ENCODE measurements around the gene AGBL3.
"Not testable (repeated sequence)": the region's sequence is repeated elsewhere in the genome, so short reads cannot be mapped to it uniquely, and the experiment has no call there.

Gene AGBL3

DNA sequence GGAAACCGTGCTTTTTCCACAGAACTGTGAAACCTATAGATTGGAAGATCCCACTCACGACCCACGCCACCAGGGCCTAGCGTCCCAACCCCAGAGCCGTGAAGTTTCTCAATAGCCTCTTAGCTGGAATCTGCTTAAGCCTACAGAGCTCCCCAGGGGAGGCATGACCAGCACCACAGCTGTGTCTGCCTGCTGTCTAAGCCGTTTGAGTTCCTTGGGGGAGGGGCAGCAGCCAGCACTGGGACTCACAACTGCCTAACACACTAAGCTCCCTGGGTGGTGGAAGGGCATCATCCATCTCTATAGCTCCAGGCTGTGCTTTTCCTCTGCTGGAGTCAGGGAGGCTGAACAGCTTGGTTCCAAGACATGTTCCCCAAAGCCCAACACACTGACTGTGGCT lies 135.6 kb downstream of the AGBL3 start:
- Mint-ChIP-seq H3K4me3 (no peak overlapping the region), H3K4me1 (ENCODE audit: low read depth) (no peaks in the 10 kb centered on the region), H3K27me3 (ENCODE audit: low read depth) (peaks cover 5% of the 10 kb centered on the region), H3K36me3 (ENCODE audit: low read depth) (no peaks in the 10 kb centered on the region), H3K9me3 (peaks cover 21% of the 10 kb centered on the region), H3K27ac (no peak overlapping the region)

DNA sequence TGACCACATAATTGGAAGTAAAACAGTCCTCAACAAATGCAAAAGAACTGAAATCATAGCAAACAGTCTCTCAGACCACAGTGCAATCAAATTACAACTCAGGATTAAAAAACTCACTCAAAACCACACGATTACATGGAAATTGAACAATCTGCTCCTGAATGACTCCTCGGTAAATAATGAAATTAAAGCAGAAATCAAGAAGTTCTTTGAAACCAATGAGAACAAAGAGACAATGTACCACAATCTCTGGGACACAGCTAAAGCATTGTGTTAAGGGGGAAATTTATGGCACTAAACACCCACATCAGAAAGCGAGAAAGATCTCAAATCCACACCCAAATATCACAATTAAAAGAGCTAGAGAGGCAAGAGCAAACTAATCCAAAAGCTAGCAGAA lies 138.3 kb downstream of the AGBL3 start:
- not testable (repeated sequence) for H3K27ac Mint-ChIP-seq; H3K4me1 Mint-ChIP-seq (ENCODE audit: low read depth); H3K36me3 Mint-ChIP-seq (ENCODE audit: low read depth); H3K4me3 Mint-ChIP-seq; H3K27me3 Mint-ChIP-seq (ENCODE audit: low read depth)
- peaks cover 14% of the 10 kb centered on the region for H3K9me3 Mint-ChIP-seq

DNA sequence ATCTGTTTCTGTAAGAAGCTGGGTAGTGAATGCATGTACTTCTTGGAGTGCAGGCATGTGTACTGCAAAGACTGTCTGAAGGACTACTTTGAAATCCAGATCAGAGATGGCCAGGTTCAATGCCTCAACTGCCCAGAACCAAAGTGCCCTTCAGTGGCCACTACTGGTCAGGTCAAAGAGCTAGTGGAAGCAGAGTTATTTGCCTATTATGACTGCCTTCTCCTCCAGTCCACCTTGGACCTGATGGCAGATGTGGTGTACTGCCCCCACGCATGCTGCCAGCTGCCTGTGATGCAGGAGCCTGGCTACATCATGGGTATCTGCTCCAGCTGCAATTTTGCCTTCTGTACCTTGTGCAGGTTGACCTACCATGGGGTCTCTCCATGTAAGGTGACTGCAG lies 142.6 kb downstream of the AGBL3 start:
- Mint-ChIP-seq H3K9me3 (peaks cover 5% of the 10 kb centered on the region), H3K27ac (no peak overlapping the region)

DNA sequence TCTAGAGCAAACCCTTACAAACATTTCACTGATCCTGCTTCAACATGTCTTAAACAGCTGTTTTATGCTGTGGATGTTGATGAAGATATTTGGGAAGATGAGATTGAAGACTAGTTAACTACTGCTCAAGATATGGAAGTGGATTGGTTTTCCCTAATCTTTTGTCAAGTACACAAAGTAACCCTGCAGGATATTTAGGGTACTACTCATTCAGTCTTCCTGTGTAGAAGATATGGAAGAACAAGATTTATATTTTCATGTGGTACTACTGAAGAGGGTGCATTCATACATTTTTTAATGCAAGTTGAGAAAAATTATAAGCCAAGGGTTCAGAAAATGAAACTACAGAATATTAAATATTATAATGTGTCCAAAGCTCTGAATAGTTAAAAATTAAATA lies 143.3 kb downstream of the AGBL3 start:
- H3K27me3 Mint-ChIP-seq (ENCODE audit: low read depth), result peaks cover 3% of the 10 kb centered on the region
- H3K9me3 Mint-ChIP-seq, result peaks cover 3% of the 10 kb centered on the region
- H3K4me1 Mint-ChIP-seq (ENCODE audit: low read depth), result no peaks in the 10 kb centered on the region
- H3K4me3 Mint-ChIP-seq, result no peak overlapping the region
- no peak overlapping the region for H3K27ac Mint-ChIP-seq
- H3K36me3 Mint-ChIP-seq (ENCODE audit: low read depth), result peaks cover 2% of the 10 kb centered on the region

More for the DNA sequence above, 142.6 kb downstream of the AGBL3 start:
- H3K36me3 Mint-ChIP-seq (ENCODE audit: low read depth), result peaks cover 2% of the 10 kb centered on the region
- no peaks in the 10 kb centered on the region for H3K4me1 Mint-ChIP-seq (ENCODE audit: low read depth)
- no peak overlapping the region for H3K4me3 Mint-ChIP-seq
- peaks cover 5% of the 10 kb centered on the region for H3K27me3 Mint-ChIP-seq (ENCODE audit: low read depth)

DNA sequence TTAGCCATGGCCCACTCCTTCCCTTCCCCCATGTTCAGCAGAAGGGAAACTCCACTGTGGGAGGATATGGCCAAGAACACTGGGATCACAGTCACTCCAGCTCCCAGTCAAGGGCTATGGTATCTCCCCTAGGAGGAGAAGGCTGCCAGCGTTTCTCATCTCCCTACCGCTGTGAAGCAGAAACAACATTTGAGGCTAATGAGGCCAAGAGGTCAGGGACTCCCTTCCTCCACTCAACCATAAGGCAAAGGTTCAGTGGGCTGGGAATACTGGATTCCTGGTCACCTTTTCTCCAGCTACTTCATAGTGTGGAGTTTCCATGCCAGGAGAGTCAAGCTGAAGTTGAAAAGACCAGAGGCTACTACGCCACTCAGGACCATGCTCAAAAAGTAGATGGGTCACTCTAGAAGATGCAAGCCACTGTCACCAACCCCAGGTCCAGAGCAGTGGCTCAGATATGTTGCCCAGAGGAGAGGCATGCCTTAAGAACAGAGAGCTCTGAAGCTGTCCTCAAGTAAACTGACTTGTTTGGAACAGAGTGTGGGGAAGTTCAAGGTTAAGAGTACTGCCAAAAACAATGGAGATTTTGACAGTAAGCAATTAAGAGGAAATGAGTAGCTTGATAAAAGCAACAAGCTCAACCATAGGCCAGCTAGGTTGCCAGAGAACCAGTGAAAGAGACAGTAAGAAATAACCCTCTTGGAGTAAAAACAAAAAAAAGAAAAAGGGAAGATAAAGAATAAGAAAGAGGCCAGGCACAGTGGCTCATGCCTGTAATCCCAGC lies 157.8 kb downstream of the AGBL3 start:
- peaks cover 9% of the 10 kb centered on the region for H3K36me3 Mint-ChIP-seq (ENCODE audit: low read depth)
- H3K27ac Mint-ChIP-seq, result no peak overlapping the region
- H3K4me3 Mint-ChIP-seq, result no peak overlapping the region
- H3K9me3 Mint-ChIP-seq, result peaks cover 12% of the 10 kb centered on the region
- peaks cover 10% of the 10 kb centered on the region for H3K27me3 Mint-ChIP-seq (ENCODE audit: low read depth)
- peaks cover 29% of the 10 kb centered on the region for H3K4me1 Mint-ChIP-seq (ENCODE audit: low read depth)

DNA sequence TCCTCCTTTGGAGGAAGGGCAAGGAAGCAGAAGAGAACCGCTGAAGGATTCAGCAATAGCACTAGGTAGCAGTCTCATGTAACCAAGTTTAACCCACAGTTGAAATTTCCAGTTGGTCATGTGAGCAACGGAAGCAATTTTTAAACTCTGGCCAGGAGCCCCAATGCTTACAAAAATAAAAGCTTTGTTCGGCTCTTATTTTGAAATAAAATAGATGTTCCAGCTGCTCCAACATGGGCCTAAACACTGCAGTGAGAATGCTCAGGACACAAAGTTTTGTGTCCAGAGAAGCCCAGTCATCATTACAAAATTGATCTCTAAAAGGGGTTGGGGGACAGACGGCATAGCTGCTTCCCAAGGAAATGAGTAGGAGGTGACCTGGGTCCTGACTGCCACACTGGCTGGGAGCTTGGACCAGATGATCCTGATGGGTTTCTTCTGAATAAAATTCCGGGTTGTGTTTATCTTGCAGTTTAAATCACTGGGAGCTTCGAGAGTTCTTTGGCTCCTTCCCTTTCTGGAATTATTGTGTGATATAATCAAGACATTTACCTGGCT lies 161.1 kb downstream of the AGBL3 start:
- Mint-ChIP-seq H3K27me3 (ENCODE audit: low read depth) (no peaks in the 10 kb centered on the region), H3K9me3 (no peaks in the 10 kb centered on the region), H3K36me3 (ENCODE audit: low read depth) (peaks cover 26% of the 10 kb centered on the region), H3K27ac (peak overlapping the region; percentile 92), H3K4me3 (peak overlapping the region; percentile 84), H3K4me1 (ENCODE audit: low read depth) (peaks cover 54% of the 10 kb centered on the region)

DNA sequence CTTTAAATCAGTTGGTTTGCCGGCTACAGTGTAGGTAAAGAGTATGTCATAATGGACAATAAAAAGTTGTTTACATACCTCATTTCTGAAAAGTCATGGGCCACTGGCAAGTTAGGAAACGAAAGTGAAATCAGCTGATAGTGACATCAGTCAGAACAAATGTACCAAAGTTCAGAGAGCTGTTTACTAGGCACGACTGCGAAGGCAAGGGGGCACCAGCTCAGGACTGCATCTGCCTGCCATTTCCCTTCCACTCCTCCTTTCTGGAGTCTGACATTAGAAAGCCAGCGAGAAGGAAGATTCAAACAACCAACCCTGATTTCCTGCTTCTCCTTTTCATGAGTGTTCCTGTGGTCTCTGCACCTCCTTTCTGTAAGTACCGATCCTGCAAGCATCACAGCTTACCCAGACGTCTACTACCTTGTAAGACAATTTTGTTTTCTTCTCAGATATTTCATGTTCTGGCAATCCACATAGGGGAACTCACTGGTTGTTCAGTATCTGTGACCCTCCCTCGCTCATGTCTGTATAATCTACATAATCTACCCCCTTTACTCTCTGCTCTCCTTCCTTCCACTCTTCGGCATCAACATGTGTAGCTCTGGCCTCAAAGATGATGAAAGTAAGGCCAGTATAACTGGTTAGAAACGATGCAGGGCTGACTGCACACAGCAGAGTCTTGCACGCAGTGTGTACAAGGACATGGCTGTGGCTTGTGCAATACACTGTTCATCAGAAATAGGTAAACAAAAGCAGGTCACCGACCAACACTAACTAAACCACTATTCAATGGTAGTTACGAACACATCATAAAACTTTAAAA lies 161.8 kb downstream of the AGBL3 start, which contains the start of gene TMEM140:
Gene TMEM140, plus strand, starts transcription at position 174 of the 823 bp plus-strand sequence. CDS start 16,370 bp downstream, outside the sequence.
- Mint-ChIP-seq H3K4me3 (peak within 1 kb of the TSS; percentile 84), H3K9me3 (peaks cover 5% of the 10 kb centered on the region), H3K36me3 (ENCODE audit: low read depth) (peaks cover 33% of the 10 kb centered on the region), H3K4me1 (ENCODE audit: low read depth) (peaks cover 57% of the 10 kb centered on the region), H3K27me3 (ENCODE audit: low read depth) (no peaks in the 10 kb centered on the region), H3K27ac (peak within 1 kb of the TSS; percentile 92)

DNA sequence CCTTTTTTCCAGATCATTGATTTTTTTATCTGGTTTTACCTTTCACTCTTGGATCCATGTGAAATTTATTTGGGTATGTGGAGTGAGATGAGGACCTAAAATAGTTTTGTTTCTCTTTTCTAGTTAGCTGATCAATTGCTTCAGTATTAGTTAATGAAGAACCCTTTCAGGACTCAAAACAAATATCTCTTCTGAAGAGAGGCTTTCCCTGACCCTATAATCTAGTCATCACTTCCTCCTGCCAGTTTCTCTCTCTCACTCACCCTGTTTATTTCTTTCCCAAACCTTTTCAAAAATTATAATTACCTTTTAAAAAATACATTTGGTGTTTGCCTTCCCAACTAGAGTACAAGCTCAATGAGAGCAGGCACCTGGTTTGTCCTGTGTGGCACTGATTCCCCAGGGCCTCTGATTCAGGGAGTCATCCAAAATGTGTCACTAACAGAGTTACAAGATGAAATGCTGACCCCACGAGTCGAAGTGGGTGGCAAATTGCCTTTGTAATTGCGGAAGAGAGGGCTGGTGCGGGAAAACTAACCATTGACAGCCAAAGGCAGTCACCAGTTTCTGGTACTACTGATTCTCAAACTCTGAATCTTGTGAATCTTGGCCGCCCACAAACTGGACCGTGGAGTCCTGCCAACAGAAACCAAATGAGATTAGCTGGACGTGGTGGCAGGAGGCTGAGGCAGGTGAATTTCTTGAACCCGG lies 163.9 kb downstream of the AGBL3 start:
- peaks cover 23% of the 10 kb centered on the region for H3K9me3 Mint-ChIP-seq
- H3K36me3 Mint-ChIP-seq (ENCODE audit: low read depth), result peaks cover 49% of the 10 kb centered on the region
- peak overlapping the region; percentile 5 for H3K27ac Mint-ChIP-seq
- H3K4me1 Mint-ChIP-seq (ENCODE audit: low read depth), result peaks cover 65% of the 10 kb centered on the region
- H3K27me3 Mint-ChIP-seq (ENCODE audit: low read depth), result no peaks in the 10 kb centered on the region
- peak overlapping the region; percentile 84 for H3K4me3 Mint-ChIP-seq

DNA sequence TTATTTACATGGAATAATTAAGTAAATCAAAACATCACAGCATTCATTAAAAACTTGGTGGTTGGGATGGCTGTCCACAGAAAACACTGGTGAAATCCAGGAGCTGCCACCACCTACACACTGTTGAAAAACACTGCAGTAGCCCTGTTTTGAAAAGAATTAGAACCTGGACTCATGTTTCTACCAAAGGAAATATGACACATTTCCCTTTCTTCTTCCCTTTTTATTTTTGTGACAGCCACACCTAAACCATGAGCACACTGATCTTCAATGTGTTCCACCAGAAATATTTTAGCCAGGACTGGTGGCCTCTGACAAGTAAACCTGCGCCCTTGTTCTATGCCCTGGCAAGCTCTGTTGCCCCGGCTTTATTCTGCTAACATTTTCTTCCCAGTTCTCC lies 164.8 kb downstream of the AGBL3 start:
- peaks cover 30% of the 10 kb centered on the region for H3K9me3 Mint-ChIP-seq
- no peaks in the 10 kb centered on the region for H3K27me3 Mint-ChIP-seq (ENCODE audit: low read depth)
- peaks cover 55% of the 10 kb centered on the region for H3K36me3 Mint-ChIP-seq (ENCODE audit: low read depth)
- peak overlapping the region; percentile 84 for H3K4me3 Mint-ChIP-seq
- H3K27ac Mint-ChIP-seq, result peak overlapping the region; percentile 5
- H3K4me1 Mint-ChIP-seq (ENCODE audit: low read depth), result peaks cover 59% of the 10 kb centered on the region

DNA sequence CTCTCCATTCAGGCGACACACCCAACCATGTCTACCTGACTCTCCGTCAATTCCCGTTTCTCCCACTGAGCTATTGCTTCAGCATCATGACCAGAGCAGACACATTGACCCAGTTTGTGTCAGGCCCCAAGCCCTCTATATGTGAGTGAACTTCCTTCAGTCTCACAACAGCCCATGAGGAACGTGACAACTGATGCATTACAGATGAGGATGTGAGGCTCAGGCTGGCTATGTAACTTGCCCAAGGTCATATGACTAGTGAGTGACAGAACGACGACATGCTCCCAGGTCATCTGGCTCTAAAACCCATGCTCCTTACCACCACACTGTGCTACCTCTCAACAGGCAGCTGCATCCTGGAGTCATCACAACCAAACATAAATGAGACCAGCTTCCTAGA lies 165.2 kb downstream of the AGBL3 start:
- peaks cover 34% of the 10 kb centered on the region for H3K9me3 Mint-ChIP-seq
- peak overlapping the region; percentile 71 for H3K4me3 Mint-ChIP-seq
- peaks cover 59% of the 10 kb centered on the region for H3K36me3 Mint-ChIP-seq (ENCODE audit: low read depth)
- H3K27ac Mint-ChIP-seq, result peak overlapping the region; percentile 5
- H3K4me1 Mint-ChIP-seq (ENCODE audit: low read depth), result peaks cover 57% of the 10 kb centered on the region
- no peaks in the 10 kb centered on the region for H3K27me3 Mint-ChIP-seq (ENCODE audit: low read depth)

DNA sequence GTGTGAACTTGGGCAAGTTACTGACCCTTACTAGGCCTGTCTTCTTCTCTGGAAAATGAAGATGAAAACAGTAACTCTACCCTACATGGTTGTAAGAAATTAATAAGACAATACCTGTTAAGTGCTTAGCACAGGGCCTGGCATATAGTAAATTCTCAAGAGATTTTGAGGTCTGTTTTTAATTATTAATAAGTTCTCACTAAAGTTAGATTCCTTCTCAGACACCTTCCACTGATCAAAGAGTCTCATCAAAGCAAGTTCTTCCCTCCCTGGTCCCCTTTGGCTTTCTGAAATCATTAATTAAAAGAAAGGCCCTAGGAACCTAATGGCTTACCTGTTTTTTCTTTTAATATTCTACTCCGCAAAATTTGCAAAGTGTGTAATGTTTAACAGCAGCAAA lies 166.1 kb downstream of the AGBL3 start:
- Mint-ChIP-seq H3K9me3 (peaks cover 41% of the 10 kb centered on the region), H3K27me3 (ENCODE audit: low read depth) (no peaks in the 10 kb centered on the region), H3K4me3 (no peak overlapping the region), H3K27ac (no peak overlapping the region), H3K4me1 (ENCODE audit: low read depth) (peaks cover 50% of the 10 kb centered on the region), H3K36me3 (ENCODE audit: low read depth) (peaks cover 68% of the 10 kb centered on the region)

DNA sequence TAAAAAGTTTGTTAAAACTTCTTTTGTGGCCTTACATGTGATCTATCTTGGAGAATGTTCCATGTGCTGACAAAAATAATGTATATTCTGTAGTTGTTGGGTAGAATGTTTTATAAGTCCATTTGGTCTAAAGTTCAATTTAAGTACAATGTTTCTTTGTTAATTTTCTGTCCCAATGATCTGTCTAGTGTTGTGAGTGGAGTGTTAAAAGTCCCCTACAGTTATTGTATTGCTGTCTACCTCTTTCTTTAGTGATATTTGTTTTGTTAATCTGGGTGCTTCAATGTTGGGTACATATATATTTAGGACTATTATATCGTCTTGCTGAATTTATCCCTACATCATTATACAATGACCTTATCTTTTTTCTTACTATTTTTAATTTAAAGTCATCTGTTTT lies 168.4 kb downstream of the AGBL3 start:
- Mint-ChIP-seq H3K9me3 (peaks cover 49% of the 10 kb centered on the region), H3K4me3 (no peak overlapping the region), H3K4me1 (ENCODE audit: low read depth) (peaks cover 46% of the 10 kb centered on the region), H3K27ac (no peak overlapping the region), H3K36me3 (ENCODE audit: low read depth) (peaks cover 79% of the 10 kb centered on the region), H3K27me3 (ENCODE audit: low read depth) (no peaks in the 10 kb centered on the region)

DNA sequence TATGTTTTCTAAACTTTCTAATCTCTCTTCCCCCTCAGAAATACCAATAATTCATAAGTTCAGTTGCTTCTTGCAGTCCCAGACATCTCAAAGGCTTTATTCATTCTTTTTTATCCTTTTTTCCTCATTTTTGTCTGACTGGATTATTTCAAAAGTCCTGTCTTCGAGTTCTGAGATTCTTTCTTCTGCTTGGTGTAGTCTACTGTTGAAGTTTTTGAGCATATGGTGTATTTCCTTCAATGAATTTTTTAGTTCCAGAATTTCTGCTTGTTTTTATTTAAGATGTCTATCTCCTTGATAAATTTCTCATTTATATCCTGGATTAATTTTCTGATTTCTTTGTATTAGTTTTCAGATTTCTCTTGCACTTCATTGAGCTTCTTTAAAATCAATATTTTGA lies 170.0 kb downstream of the AGBL3 start:
- H3K27ac Mint-ChIP-seq, result no peak overlapping the region
- H3K9me3 Mint-ChIP-seq, result peaks cover 49% of the 10 kb centered on the region
- H3K4me1 Mint-ChIP-seq (ENCODE audit: low read depth), result peaks cover 46% of the 10 kb centered on the region
- H3K27me3 Mint-ChIP-seq (ENCODE audit: low read depth), result no peaks in the 10 kb centered on the region
- H3K4me3 Mint-ChIP-seq, result no peak overlapping the region
- H3K36me3 Mint-ChIP-seq (ENCODE audit: low read depth), result peaks cover 82% of the 10 kb centered on the region

DNA sequence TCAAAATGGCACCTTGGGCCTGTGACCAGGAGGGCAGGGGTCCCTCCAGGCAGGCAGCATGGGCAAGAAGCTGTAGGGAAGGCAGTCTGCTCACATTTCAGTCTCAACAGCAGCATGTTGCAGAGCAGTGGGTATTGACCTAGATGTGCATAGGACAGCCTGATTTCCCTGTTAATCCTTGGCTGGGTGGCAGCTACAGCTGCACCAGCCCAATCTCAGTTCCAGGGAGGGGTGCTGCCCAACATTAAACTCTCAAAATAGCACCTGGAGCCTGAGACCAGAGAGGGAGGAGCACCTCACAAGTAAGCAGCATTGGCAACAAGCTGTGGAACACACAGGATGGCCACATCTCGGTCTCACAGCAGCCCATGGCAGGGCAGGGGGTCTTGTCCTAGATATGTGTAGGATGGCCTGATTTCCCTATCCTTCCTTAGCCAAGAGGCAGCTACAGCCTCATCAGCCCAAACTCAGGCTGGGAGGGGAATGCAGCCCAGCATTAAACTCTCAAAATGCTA lies 171.9 kb downstream of the AGBL3 start:
- Mint-ChIP-seq H3K27me3 (ENCODE audit: low read depth) (no peaks in the 10 kb centered on the region), H3K36me3 (ENCODE audit: low read depth) (peaks cover 85% of the 10 kb centered on the region), H3K4me1 (ENCODE audit: low read depth) (peaks cover 38% of the 10 kb centered on the region)

More for the DNA sequence above, 171.9 kb downstream of the AGBL3 start:
- H3K4me3 Mint-ChIP-seq, result no peak overlapping the region
- H3K9me3 Mint-ChIP-seq, result peaks cover 51% of the 10 kb centered on the region
- H3K27ac Mint-ChIP-seq, result no peak overlapping the region
